NCI-H187 (cell line): ENCODE measurements around the gene SAPCD1.
"Not testable (repeated sequence)": the region's sequence is repeated elsewhere in the genome, so short reads cannot be mapped to it uniquely, and the experiment has no call there.

Experiments used
- DNase-seq, 2 experiments: peaks; one replicate each; lab custom pipeline; 2025; lab: John Stamatoyannopoulos, UW

SAPCD1 gene

GRCh38 chr6:31777667-31778050 is 15.2 kb downstream of the SAPCD1 start:
- DNase-seq = no peak

GRCh38 chr6:31778193-31778592 is 15.7 kb downstream of the SAPCD1 start:
- no peak for DNase-seq

- DNase-seq = no peak
These were observed 16.8 kb downstream of the SAPCD1 start for GRCh38 chr6:31778999-31779885.

- DNase-seq = no peak
These were observed 17.5 kb downstream of the SAPCD1 start for GRCh38 chr6:31779908-31780307.

- DNase-seq = no peak
These were observed 18.2 kb downstream of the SAPCD1 start for GRCh38 chr6:31780507-31781243.

- DNase-seq = no peak
These were observed 19.0 kb downstream of the SAPCD1 start for GRCh38 chr6:31781244-31782125.

GRCh38 chr6:31782126-31782855 is 19.8 kb downstream of the SAPCD1 start:
- DNase-seq = no peak

GRCh38 chr6:31784098-31784925 is 21.9 kb downstream of the SAPCD1 start:
- no peak for DNase-seq

GRCh38 chr6:31785475-31785874 is 23.0 kb downstream of the SAPCD1 start:
- DNase-seq = no peak

- DNase-seq = no peak
These were observed 29.1 kb downstream of the SAPCD1 start for GRCh38 chr6:31791324-31792089.

- DNase-seq = no peak
These were observed 29.6 kb downstream of the SAPCD1 start for GRCh38 chr6:31792090-31792374.

- no peak for DNase-seq
These were observed 30.3 kb downstream of the SAPCD1 start for GRCh38 chr6:31792761-31793171.

GRCh38 chr6:31793927-31794245 is 31.4 kb downstream of the SAPCD1 start:
- DNase-seq = not testable (repeated sequence)

GRCh38 chr6:31794294-31794865 is 31.9 kb downstream of the SAPCD1 start:
- DNase-seq = no peak

- DNase-seq = no peak
These were observed 32.6 kb downstream of the SAPCD1 start for GRCh38 chr6:31794866-31795615.

GRCh38 chr6:31795616-31796298 is 33.3 kb downstream of the SAPCD1 start, which contains the start of gene VARS1:
TSS of gene VARS1 (minus strand) at chr6:31795752. CDS start at chr6:31795217, 535 bp downstream.
- DNase-seq = peak; percentile 31 to 81

- no peak for DNase-seq
These were observed 34.5 kb downstream of the SAPCD1 start for GRCh38 chr6:31796993-31797385.

- no peak for DNase-seq
These were observed 35.1 kb downstream of the SAPCD1 start for GRCh38 chr6:31797588-31797987.
